H9 (cell line): ENCODE data around the gene PRPF38B. TPM values are rescaled to one million over a fixed set of nuclear protein-coding genes. Genes with fewer than 3 reads are reported as not detected.

ENCODE experiments used
- DNase-seq: peaks from one replicate; pipeline ENCODE4 v3.0.0-alpha.2; 2017
- H2AFZ ChIP-seq: one replicate; pipeline ENCODE4 v1.6.1; 2013; ENCODE audit warnings: mild to moderate bottlenecking, low read length, control low read depth, moderate library complexity
- H2AK5ac ChIP-seq: 2 replicates; pipeline ENCODE4 v1.6.1; 2013; ENCODE audit warnings: low read length, control low read depth, mixed read lengths; ENCODE audit not compliant: insufficient read length
- H2BK120ac ChIP-seq: one replicate; pipeline ENCODE4 v1.6.1; 2013; ENCODE audit warnings: low read depth, mild to moderate bottlenecking, low read length, control low read depth, inconsistent platforms; ENCODE audit not compliant: poor library complexity, severe bottlenecking
- H2BK12ac ChIP-seq: 2 replicates; pipeline ENCODE4 v1.6.1; 2013; ENCODE audit warnings: low read length, control low read depth, mixed read lengths, low read depth; ENCODE audit not compliant: insufficient read length
- H2BK15ac ChIP-seq: 2 replicates; pipeline ENCODE4 v1.6.1; 2013; ENCODE audit warnings: low read depth, low read length, control low read depth
- H2BK20ac ChIP-seq: one replicate; pipeline ENCODE4 v1.6.1; 2013; ENCODE audit warnings: low read depth, mild to moderate bottlenecking, low read length, control low read depth, inconsistent platforms; ENCODE audit not compliant: poor library complexity, severe bottlenecking
- H2BK5ac ChIP-seq: 2 replicates; pipeline ENCODE4 v1.6.1; 2013; ENCODE audit warnings: low read length, control low read depth, mixed read lengths; ENCODE audit not compliant: insufficient read length
- H3K14ac ChIP-seq: 2 replicates; pipeline ENCODE4 v1.6.1; 2013; ENCODE audit warnings: low read length, control low read depth; ENCODE audit not compliant: insufficient read depth
- H3K18ac ChIP-seq: 2 replicates; pipeline ENCODE4 v1.6.1; 2013; ENCODE audit warnings: low read depth, mild to moderate bottlenecking, mixed read lengths, low read length, control low read depth; ENCODE audit not compliant: insufficient read length
- H3K23ac ChIP-seq: 2 replicates; pipeline ENCODE4 v1.6.1; 2013; ENCODE audit warnings: low read length, control low read depth, mixed read lengths, low read depth; ENCODE audit not compliant: insufficient read length
- H3K23me2 ChIP-seq: 2 replicates; pipeline ENCODE4 v1.6.1; 2013; ENCODE audit warnings: low read depth, mild to moderate bottlenecking, mixed read lengths, low read length, control low read depth; ENCODE audit not compliant: insufficient read length, poor library complexity, severe bottlenecking
- H3K27ac ChIP-seq: 2 replicates; pipeline ENCODE4 v1.5.1; 2013; ENCODE audit warnings: low read length, control low read depth, mixed read lengths, low read depth; ENCODE audit not compliant: insufficient read length
- H3K27me3 ChIP-seq: 2 replicates; pipeline ENCODE4 v1.6.1; 2013; ENCODE audit warnings: low read length, control low read depth, inconsistent platforms; ENCODE audit not compliant: insufficient read depth
- H3K4ac ChIP-seq: 2 replicates; pipeline ENCODE4 v1.6.1; 2013; ENCODE audit warnings: low read depth, mild to moderate bottlenecking, control low read depth, inconsistent platforms, low read length, moderate library complexity
- H3K4me1 ChIP-seq: 2 replicates; pipeline ENCODE4 v1.6.1; 2013; ENCODE audit warnings: low read length, control low read depth, inconsistent platforms; ENCODE audit not compliant: insufficient read depth
- H3K4me2 ChIP-seq: 2 replicates; pipeline ENCODE4 v1.6.1; 2013; ENCODE audit warnings: low read length, control low read depth, mixed read lengths; ENCODE audit not compliant: insufficient read length, insufficient read depth
- H3K56ac ChIP-seq: 2 replicates; pipeline ENCODE4 v1.6.1; 2013; ENCODE audit warnings: low read depth, mild to moderate bottlenecking, mixed read lengths, low read length, control low read depth; ENCODE audit not compliant: insufficient read length
- H3K79me1 ChIP-seq: 2 replicates; pipeline ENCODE4 v1.6.1; 2013; ENCODE audit warnings: low read depth, mild to moderate bottlenecking, moderate library complexity, low read length, control low read depth, inconsistent platforms; ENCODE audit not compliant: insufficient read depth, poor library complexity, severe bottlenecking
- H3K79me2 ChIP-seq: 2 replicates; pipeline ENCODE4 v1.6.1; 2013; ENCODE audit warnings: low read length, control low read depth, inconsistent platforms; ENCODE audit not compliant: insufficient read depth
- H3K9ac ChIP-seq: 2 replicates; pipeline ENCODE4 v1.6.1; 2013; ENCODE audit warnings: low read length, control low read depth, mixed read lengths; ENCODE audit not compliant: insufficient read length; ENCODE audit errors: extremely low read depth
- H3K9me3 ChIP-seq: one replicate; pipeline ENCODE4 v1.6.1; 2013; ENCODE audit warnings: low read depth, low read length, inconsistent platforms; ENCODE audit not compliant: control insufficient read depth
- H3T11ph ChIP-seq: one replicate; pipeline ENCODE4 v1.6.1; 2013; ENCODE audit warnings: mild to moderate bottlenecking, low read length, control low read depth, inconsistent platforms
- H4K20me1 ChIP-seq: one replicate; pipeline ENCODE4 v1.6.1; 2013; ENCODE audit not compliant: control insufficient read depth, insufficient read length, insufficient read depth
- H4K5ac ChIP-seq: 2 replicates; pipeline ENCODE4 v1.6.1; 2013; ENCODE audit warnings: low read depth, mild to moderate bottlenecking, mixed read lengths, low read length, control low read depth; ENCODE audit not compliant: insufficient read length
- H4K8ac ChIP-seq: replicated peaks from 2 replicates; pipeline ENCODE4 v1.6.1; 2013; ENCODE audit warnings: low read length, control low read depth, mixed read lengths, low read depth; ENCODE audit not compliant: insufficient read length
- H4K91ac ChIP-seq: 2 replicates; pipeline ENCODE4 v1.6.1; 2013; ENCODE audit warnings: low read depth, mild to moderate bottlenecking, moderate library complexity, mixed read lengths, low read length, control low read depth; ENCODE audit not compliant: insufficient read length
- H3K27ac Mint-ChIP-seq, 3 experiments: 2 replicates in 2 of 3; 3 replicates in 1 of 3; pipeline ENCODE4 v1.8.0; 2020 to 2021; ENCODE audit warnings: mixed read lengths in 3 of 3, mild to moderate bottlenecking in 1 of 3, moderate library complexity in 1 of 3
- H3K27me3 Mint-ChIP-seq: 2 replicates; pipeline ENCODE4 v1.8.0; 2021; ENCODE audit warnings: low read depth, mild to moderate bottlenecking, moderate library complexity, mixed read lengths
- H3K36me3 Mint-ChIP-seq, 3 experiments: 2 replicates in 2 of 3; 3 replicates in 1 of 3; pipeline ENCODE4 v1.8.0; 2020 to 2021; ENCODE audit warnings: low read depth in 3 of 3, mixed read lengths in 3 of 3; ENCODE audit not compliant: insufficient read depth in 1 of 3
- H3K4me1 Mint-ChIP-seq, 2 experiments: 2 replicates each; pipeline ENCODE4 v1.8.0; 2020; ENCODE audit warnings: mixed read lengths in 2 of 2
- H3K4me3 Mint-ChIP-seq, 2 experiments: 2 replicates in 1 of 2; 3 replicates in 1 of 2; pipeline ENCODE4 v1.8.0; 2020 to 2021; ENCODE audit warnings: mild to moderate bottlenecking in 2 of 2, mixed read lengths in 2 of 2, moderate library complexity in 1 of 2
- H3K9me3 Mint-ChIP-seq, 2 experiments: 2 replicates in 1 of 2; 3 replicates in 1 of 2; pipeline ENCODE4 v1.8.0; 2020; ENCODE audit warnings: mild to moderate bottlenecking in 2 of 2, mixed read lengths in 2 of 2, moderate library complexity in 1 of 2
- WGBS: extraction: QIAGEN DNeasy Blood & Tissue Kit; methylation state at CpG from one replicate; pipeline ENCODE4 v1.1.7; 2013; ENCODE audit warnings: missing lambda C conversion rate, low lambda C conversion rate, mixed read lengths; ENCODE audit not compliant: insufficient read length; ENCODE audit errors: extremely low coverage; 5-methylcytosine and 5-hydroxymethylcytosine counted together
- total RNA-seq: library from RNA; stranded (reverse); gene quantifications from 2 replicates; pipeline ENCODE4 v1.2.1, GENCODE V29; 2021
- TF ChIP-seq, protein P1 (sequence below): fragments of 200-600 bp; sonication (generic); conservative IDR thresholded peaks from 3 replicates; pipeline ENCODE4 v1.8.0; 2021; ENCODE audit warnings: antibody characterized with exemption, mild to moderate bottlenecking

PRPF38B gene
- total RNA-seq, 1 experiment from 2014 or later = 60.0 TPM

DNA sequence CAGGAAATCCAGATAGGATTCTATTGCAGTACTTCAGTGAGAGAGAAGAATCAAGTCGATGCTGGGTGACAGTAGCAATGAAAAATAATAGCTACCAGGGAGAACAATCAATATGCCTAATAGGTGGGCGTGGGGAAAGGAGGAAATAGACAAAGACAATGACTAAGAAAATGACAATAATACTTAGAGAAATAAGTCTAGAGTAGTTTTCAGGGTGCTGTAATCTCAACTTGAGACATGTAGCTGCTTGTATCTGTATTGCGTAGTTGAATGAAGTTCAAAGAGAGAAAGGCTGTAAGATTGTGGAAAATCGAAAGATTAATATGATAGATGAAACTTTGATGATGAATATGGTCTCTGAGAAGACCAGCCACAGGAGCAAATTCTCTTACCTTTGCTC is 57.0 kb downstream of the PRPF38B start:
- H3K27me3 ChIP-seq = no peaks in the 10 kb centered on the region
- DNase-seq = no peak
- Mint-ChIP-seq H3K27ac (no peak overlapping the region), H3K4me1 (peaks cover 5 to 6% of the 10 kb centered on the region in 2 experiments), H3K27me3 (peaks cover 10% of the 10 kb centered on the region), H3K9me3 (no peaks in the 10 kb centered on the region), H3K36me3 (peaks cover 2 to 12% (median 9%) of the 10 kb centered on the region in 3 experiments; a peak in 5 of 7 replicates), H3K4me3 (no peak overlapping the region)
- H3K4ac ChIP-seq = no peak overlapping the region
- no peak overlapping the region for H4K5ac ChIP-seq
- no peak overlapping the region for H2BK20ac ChIP-seq
- no peak overlapping the region for H2BK5ac ChIP-seq
- H3K27ac ChIP-seq = no peak overlapping the region
- WGBS = 100% methylated on average over 2 of the region's 4 CpGs
- H3K14ac ChIP-seq = no peak overlapping the region
- no peak overlapping the region for H3K18ac ChIP-seq
- H3K79me2 ChIP-seq = no peaks in the 10 kb centered on the region; the same call in 1 of the 2 replicates
- H3T11ph ChIP-seq = no peak overlapping the region
- no peak overlapping the region for H2BK120ac ChIP-seq
- no peaks in the 10 kb centered on the region for H3K9me3 ChIP-seq
- no peaks in the 10 kb centered on the region for H4K20me1 ChIP-seq
- H4K8ac ChIP-seq = no peak overlapping the region
- H2BK12ac ChIP-seq = no peak overlapping the region
- H2AFZ ChIP-seq = no peak overlapping the region
- H3K56ac ChIP-seq = no peak overlapping the region
- H3K9ac ChIP-seq = no peak overlapping the region
- H2BK15ac ChIP-seq = no peak overlapping the region
- no peak overlapping the region for H2AK5ac ChIP-seq
- TF ChIP-seq, protein P1, sequence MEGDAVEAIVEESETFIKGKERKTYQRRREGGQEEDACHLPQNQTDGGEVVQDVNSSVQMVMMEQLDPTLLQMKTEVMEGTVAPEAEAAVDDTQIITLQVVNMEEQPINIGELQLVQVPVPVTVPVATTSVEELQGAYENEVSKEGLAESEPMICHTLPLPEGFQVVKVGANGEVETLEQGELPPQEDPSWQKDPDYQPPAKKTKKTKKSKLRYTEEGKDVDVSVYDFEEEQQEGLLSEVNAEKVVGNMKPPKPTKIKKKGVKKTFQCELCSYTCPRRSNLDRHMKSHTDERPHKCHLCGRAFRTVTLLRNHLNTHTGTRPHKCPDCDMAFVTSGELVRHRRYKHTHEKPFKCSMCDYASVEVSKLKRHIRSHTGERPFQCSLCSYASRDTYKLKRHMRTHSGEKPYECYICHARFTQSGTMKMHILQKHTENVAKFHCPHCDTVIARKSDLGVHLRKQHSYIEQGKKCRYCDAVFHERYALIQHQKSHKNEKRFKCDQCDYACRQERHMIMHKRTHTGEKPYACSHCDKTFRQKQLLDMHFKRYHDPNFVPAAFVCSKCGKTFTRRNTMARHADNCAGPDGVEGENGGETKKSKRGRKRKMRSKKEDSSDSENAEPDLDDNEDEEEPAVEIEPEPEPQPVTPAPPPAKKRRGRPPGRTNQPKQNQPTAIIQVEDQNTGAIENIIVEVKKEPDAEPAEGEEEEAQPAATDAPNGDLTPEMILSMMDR = no peak
- no peak overlapping the region for H3K4me2 ChIP-seq
- H3K4me1 ChIP-seq = no peaks in the 10 kb centered on the region
- no peak overlapping the region for H4K91ac ChIP-seq
- no peak overlapping the region for H3K23ac ChIP-seq
- no peaks in the 10 kb centered on the region for H3K23me2 ChIP-seq
- no peaks in the 10 kb centered on the region for H3K79me1 ChIP-seq
